ENCODE data around the gene ATP2C2. TPM values are rescaled to one million over a fixed set of nuclear protein-coding genes. Genes with fewer than 3 reads are reported as not detected.

ATP2C2 gene
- total and polyA plus RNA-seq, 2 donors (not counting 1 experiment from before 2014, with no cell fraction given), result not detected

DNA sequence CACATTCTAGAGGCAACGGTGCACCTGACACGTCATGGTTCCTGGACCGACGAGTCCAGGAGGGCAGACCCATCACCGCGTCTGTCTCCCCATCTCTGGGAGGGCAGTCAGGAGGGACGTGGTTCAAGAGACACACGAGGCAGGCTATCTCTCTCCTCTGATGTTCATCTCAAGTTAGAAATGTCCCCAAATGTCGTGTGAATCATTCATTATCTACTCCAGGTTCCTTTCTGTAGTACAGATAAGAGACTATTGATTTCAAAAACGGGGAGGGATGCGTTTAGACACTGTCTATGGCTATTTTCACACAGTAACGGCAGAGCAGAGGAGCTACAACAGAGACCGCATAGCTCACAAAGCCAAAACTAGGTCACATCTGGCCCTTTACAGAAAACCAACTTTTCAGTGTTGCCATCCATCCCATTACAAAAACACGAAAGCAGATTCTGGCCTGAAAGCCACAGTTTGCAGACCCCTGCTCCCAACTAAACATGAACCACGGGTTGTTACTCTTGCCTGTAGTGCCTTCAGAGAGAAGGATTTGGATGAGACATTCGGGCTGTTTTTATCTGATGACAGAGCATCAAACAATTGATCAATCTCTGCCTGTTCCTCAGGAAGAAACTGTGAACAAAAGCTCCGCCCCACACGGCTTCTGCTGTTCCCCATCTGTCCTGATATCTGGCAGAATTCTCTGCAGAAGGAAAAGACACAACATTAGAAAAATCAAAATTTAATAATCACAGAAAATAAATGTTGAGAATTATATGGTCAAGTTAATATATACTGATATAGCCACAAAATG is 129.3 kb downstream of the ATP2C2 start:
- peaks cover 19% of the 10 kb centered on the region for H3K36me3 ChIP-seq (ENCODE audit: control insufficient read depth, insufficient read depth, low read length)

DNA sequence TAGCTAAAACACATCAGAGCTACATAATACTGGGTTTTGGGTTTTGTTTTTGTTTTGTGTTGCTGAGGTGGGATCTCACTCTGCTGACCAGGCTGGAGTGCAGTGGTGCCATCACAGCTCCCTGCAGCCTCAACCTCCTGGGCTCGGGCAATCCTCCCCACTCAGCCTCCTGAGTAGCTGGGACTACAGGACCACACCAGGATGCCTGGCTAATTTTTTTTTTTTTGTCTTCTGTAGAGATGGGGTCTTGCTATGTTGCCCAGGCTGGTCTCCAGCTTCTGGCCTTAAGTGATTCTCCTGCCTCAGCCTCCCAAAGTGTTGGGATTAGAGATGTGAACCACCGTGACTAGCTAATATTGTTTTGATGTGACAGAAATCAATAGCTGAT is 129.9 kb downstream of the ATP2C2 start:
- H3K4me3 ChIP-seq (replicated peaks in 1 of 4; ENCODE audit: control extremely low read depth in 1 of 4, insufficient read depth in 1 of 4, low read depth in 3 of 4, low read length in 4 of 4), result no peak overlapping the region
- H3K36me3 ChIP-seq (ENCODE audit: control insufficient read depth, insufficient read depth, low read length), result peaks cover 19% of the 10 kb centered on the region
- no peaks in the 10 kb centered on the region for H4K20me1 ChIP-seq (ENCODE audit: control insufficient read depth, extremely low read depth, insufficient read depth, low read length)
- no peak for DNase-seq (ENCODE audit: low read depth in 2 of 2)
- TF ChIP-seq EZH2 (IDR thresholded peaks at IDR 0.05; ENCODE audit: low read length, missing control alignments), result no peak
- TF ChIP-seq, protein P1, sequence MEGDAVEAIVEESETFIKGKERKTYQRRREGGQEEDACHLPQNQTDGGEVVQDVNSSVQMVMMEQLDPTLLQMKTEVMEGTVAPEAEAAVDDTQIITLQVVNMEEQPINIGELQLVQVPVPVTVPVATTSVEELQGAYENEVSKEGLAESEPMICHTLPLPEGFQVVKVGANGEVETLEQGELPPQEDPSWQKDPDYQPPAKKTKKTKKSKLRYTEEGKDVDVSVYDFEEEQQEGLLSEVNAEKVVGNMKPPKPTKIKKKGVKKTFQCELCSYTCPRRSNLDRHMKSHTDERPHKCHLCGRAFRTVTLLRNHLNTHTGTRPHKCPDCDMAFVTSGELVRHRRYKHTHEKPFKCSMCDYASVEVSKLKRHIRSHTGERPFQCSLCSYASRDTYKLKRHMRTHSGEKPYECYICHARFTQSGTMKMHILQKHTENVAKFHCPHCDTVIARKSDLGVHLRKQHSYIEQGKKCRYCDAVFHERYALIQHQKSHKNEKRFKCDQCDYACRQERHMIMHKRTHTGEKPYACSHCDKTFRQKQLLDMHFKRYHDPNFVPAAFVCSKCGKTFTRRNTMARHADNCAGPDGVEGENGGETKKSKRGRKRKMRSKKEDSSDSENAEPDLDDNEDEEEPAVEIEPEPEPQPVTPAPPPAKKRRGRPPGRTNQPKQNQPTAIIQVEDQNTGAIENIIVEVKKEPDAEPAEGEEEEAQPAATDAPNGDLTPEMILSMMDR (conservative IDR thresholded peaks at IDR 0.05 in 1 of 2, IDR thresholded peaks at IDR 0.05 in 1 of 2; ENCODE audit: low read depth in 1 of 2, low read length in 2 of 2), result no peak
- H3K4me1 ChIP-seq (ENCODE audit: control insufficient read depth, extremely low read depth, insufficient read depth, low read length), result peaks cover 11% of the 10 kb centered on the region
- H3K79me2 ChIP-seq (ENCODE audit: control insufficient read depth, insufficient read depth, low read length), result peaks cover 18% of the 10 kb centered on the region
- H3K27me3 ChIP-seq (ENCODE audit: control insufficient read depth, insufficient read depth, low read length), result no peaks in the 10 kb centered on the region
- H3K4me2 ChIP-seq (ENCODE audit: extremely low read depth, insufficient read depth, low read length), result no peak overlapping the region
- H3K27ac ChIP-seq (ENCODE audit: insufficient read depth, low read length), result no peak overlapping the region
- no peak overlapping the region for H3K9ac ChIP-seq (ENCODE audit: insufficient read depth, low read length)
- H2AFZ ChIP-seq (ENCODE audit: low read length), result no peak overlapping the region
- H3K9me3 ChIP-seq (ENCODE audit: control insufficient read depth, insufficient read depth, low read depth, low read length), result no peaks in the 10 kb centered on the region

More for the DNA sequence above, 129.3 kb downstream of the ATP2C2 start:
- Histone ChIP-seq H3K79me2 (ENCODE audit: control insufficient read depth, insufficient read depth, low read length) (peaks cover 15% of the 10 kb centered on the region), H3K4me1 (ENCODE audit: control insufficient read depth, extremely low read depth, insufficient read depth, low read length) (peaks cover 6% of the 10 kb centered on the region), H4K20me1 (ENCODE audit: control insufficient read depth, extremely low read depth, insufficient read depth, low read length) (no peaks in the 10 kb centered on the region), H3K4me2 (ENCODE audit: extremely low read depth, insufficient read depth, low read length) (no peak overlapping the region), H3K9me3 (ENCODE audit: control insufficient read depth, insufficient read depth, low read depth, low read length) (no peaks in the 10 kb centered on the region), H3K27me3 (ENCODE audit: control insufficient read depth, insufficient read depth, low read length) (no peaks in the 10 kb centered on the region), H3K9ac (ENCODE audit: insufficient read depth, low read length) (no peak overlapping the region), H2AFZ (ENCODE audit: low read length) (no peak overlapping the region), H3K4me3 (replicated peaks in 1 of 4; ENCODE audit: control extremely low read depth in 1 of 4, insufficient read depth in 1 of 4, low read depth in 3 of 4, low read length in 4 of 4) (no peak overlapping the region), H3K27ac (ENCODE audit: insufficient read depth, low read length) (no peak overlapping the region)
- TF ChIP-seq EZH2 (IDR thresholded peaks at IDR 0.05; ENCODE audit: low read length, missing control alignments), result no peak
- TF ChIP-seq, protein P1 (conservative IDR thresholded peaks at IDR 0.05 in 1 of 2, IDR thresholded peaks at IDR 0.05 in 1 of 2; ENCODE audit: low read depth in 1 of 2, low read length in 2 of 2), result no peak
- DNase-seq (ENCODE audit: low read depth in 2 of 2), result no peak

- H4K20me1 ChIP-seq (ENCODE audit: control insufficient read depth, extremely low read depth, insufficient read depth, low read length), result no peaks in the 10 kb centered on the region
- no peak overlapping the region for H3K27ac ChIP-seq (ENCODE audit: insufficient read depth, low read length)
- H3K36me3 ChIP-seq (ENCODE audit: control insufficient read depth, insufficient read depth, low read length), result peaks cover 19% of the 10 kb centered on the region
- TF ChIP-seq, protein P1 (conservative IDR thresholded peaks at IDR 0.05 in 1 of 2, IDR thresholded peaks at IDR 0.05 in 1 of 2; ENCODE audit: low read depth in 1 of 2, low read length in 2 of 2), result no peak
- TF ChIP-seq EZH2 (IDR thresholded peaks at IDR 0.05; ENCODE audit: low read length, missing control alignments), result no peak
- no peaks in the 10 kb centered on the region for H3K9me3 ChIP-seq (ENCODE audit: control insufficient read depth, insufficient read depth, low read depth, low read length)
- H3K79me2 ChIP-seq (ENCODE audit: control insufficient read depth, insufficient read depth, low read length), result peaks cover 25% of the 10 kb centered on the region
- H3K27me3 ChIP-seq (ENCODE audit: control insufficient read depth, insufficient read depth, low read length), result no peaks in the 10 kb centered on the region
- H3K4me3 ChIP-seq (replicated peaks in 1 of 4; ENCODE audit: control extremely low read depth in 1 of 4, insufficient read depth in 1 of 4, low read depth in 3 of 4, low read length in 4 of 4), result no peak overlapping the region
- no peak overlapping the region for H2AFZ ChIP-seq (ENCODE audit: low read length)
- DNase-seq (ENCODE audit: low read depth in 2 of 2), result no peak
- H3K4me2 ChIP-seq (ENCODE audit: extremely low read depth, insufficient read depth, low read length), result no peak overlapping the region
- no peak overlapping the region for H3K9ac ChIP-seq (ENCODE audit: insufficient read depth, low read length)
- peaks cover 11% of the 10 kb centered on the region for H3K4me1 ChIP-seq (ENCODE audit: control insufficient read depth, extremely low read depth, insufficient read depth, low read length)
These were observed 130.7 kb downstream of the ATP2C2 start for GRCh38 chr16:84498859-84499620.

Data from fibroblast of lung (primary cell).